ENCODE data around the gene ARHGAP23. TPM values are rescaled to one million over a fixed set of nuclear protein-coding genes. Genes with fewer than 3 reads are reported as not detected.

ARHGAP23 gene
- polyA plus RNA-seq, 1 donor from 2014 or later = 1.6 TPM

GRCh38 chr17:38425031-38425430 lies 3.2 kb upstream of the ARHGAP23 start:
- H3K9me2 ChIP-seq (ENCODE audit: insufficient read depth, low read length) = no peaks in the 10 kb centered on the region
- H3F3A ChIP-seq (ENCODE audit: insufficient read depth, low read length, poor library complexity, severe bottlenecking) = no peaks in the 10 kb centered on the region
- TF ChIP-seq TAF1 (IDR thresholded peaks at IDR 0.05; ENCODE audit: low read depth) (no peak), EZH2 (IDR thresholded peaks at IDR 0.05; ENCODE audit: borderline replicate concordance, insufficient read depth, low read length, poor library complexity, severe bottlenecking) (no peak), CTCF (IDR thresholded peaks at IDR 0.05; ENCODE audit: poor library complexity, severe bottlenecking) (no peak), MXI1 (conservative IDR thresholded peaks at IDR 0.05; ENCODE audit: poor library complexity, severe bottlenecking) (no peak), POLR2AphosphoS5 (IDR thresholded peaks at IDR 0.05) (no peak), EP300 (conservative IDR thresholded peaks at IDR 0.05; ENCODE audit: poor library complexity, severe bottlenecking) (no peak), RAD21 (conservative IDR thresholded peaks at IDR 0.05) (no peak), REST (IDR thresholded peaks at IDR 0.05; ENCODE audit: borderline replicate concordance) (no peak), SMC3 (conservative IDR thresholded peaks at IDR 0.05; ENCODE audit: poor library complexity) (no peak)
- no peak overlapping the region for H2AFZ ChIP-seq (ENCODE audit: low read depth, low read length)
- H3K36me3 ChIP-seq (ENCODE audit: insufficient read depth, low read length) = no peaks in the 10 kb centered on the region
- H3K4me3 ChIP-seq (ENCODE audit: low read length) = no peak overlapping the region
- H3K27me3 ChIP-seq (ENCODE audit: insufficient read depth, low read depth, low read length) = peaks cover 10% of the 10 kb centered on the region
- no peak overlapping the region for H3K9ac ChIP-seq (ENCODE audit: low read length)
- no peak overlapping the region for H3K4me2 ChIP-seq (ENCODE audit: low read length)
- no peak overlapping the region for H3K27ac ChIP-seq (ENCODE audit: low read length)
- no peaks in the 10 kb centered on the region for H4K20me1 ChIP-seq (ENCODE audit: insufficient read depth)
- H3K9me3 ChIP-seq (ENCODE audit: low read length) = no peaks in the 10 kb centered on the region
- no peaks in the 10 kb centered on the region for H3K79me2 ChIP-seq (replicated peaks; ENCODE audit: insufficient read depth, low read length)

GRCh38 chr17:38425744-38426143 lies 2.5 kb upstream of the ARHGAP23 start:
- no peak overlapping the region for H2AFZ ChIP-seq (ENCODE audit: low read depth, low read length)
- no peaks in the 10 kb centered on the region for H3K9me2 ChIP-seq (ENCODE audit: insufficient read depth, low read length)
- H3K79me2 ChIP-seq (replicated peaks; ENCODE audit: insufficient read depth, low read length) = no peaks in the 10 kb centered on the region
- H4K20me1 ChIP-seq (ENCODE audit: insufficient read depth) = no peaks in the 10 kb centered on the region
- H3K27me3 ChIP-seq (ENCODE audit: insufficient read depth, low read depth, low read length) = peaks cover 10% of the 10 kb centered on the region
- H3K9me3 ChIP-seq (ENCODE audit: low read length) = no peaks in the 10 kb centered on the region
- H3K27ac ChIP-seq (ENCODE audit: low read length) = no peak overlapping the region
- no peak overlapping the region for H3K4me3 ChIP-seq (ENCODE audit: low read length)
- no peak for TF ChIP-seq POLR2AphosphoS5 (IDR thresholded peaks at IDR 0.05)
- no peak for TF ChIP-seq REST (IDR thresholded peaks at IDR 0.05; ENCODE audit: borderline replicate concordance)
- no peak for TF ChIP-seq CTCF (IDR thresholded peaks at IDR 0.05; ENCODE audit: poor library complexity, severe bottlenecking)
- no peak for TF ChIP-seq EP300 (conservative IDR thresholded peaks at IDR 0.05; ENCODE audit: poor library complexity, severe bottlenecking)
- no peak for TF ChIP-seq RAD21 (conservative IDR thresholded peaks at IDR 0.05)
- no peak for TF ChIP-seq TAF1 (IDR thresholded peaks at IDR 0.05; ENCODE audit: low read depth)
- no peak for TF ChIP-seq MXI1 (conservative IDR thresholded peaks at IDR 0.05; ENCODE audit: poor library complexity, severe bottlenecking)
- no peak for TF ChIP-seq SMC3 (conservative IDR thresholded peaks at IDR 0.05; ENCODE audit: poor library complexity)
- TF ChIP-seq EZH2 (IDR thresholded peaks at IDR 0.05; ENCODE audit: borderline replicate concordance, insufficient read depth, low read length, poor library complexity, severe bottlenecking) = no peak
- H3K9ac ChIP-seq (ENCODE audit: low read length) = no peak overlapping the region
- no peaks in the 10 kb centered on the region for H3F3A ChIP-seq (ENCODE audit: insufficient read depth, low read length, poor library complexity, severe bottlenecking)
- no peak overlapping the region for H3K4me2 ChIP-seq (ENCODE audit: low read length)
- H3K36me3 ChIP-seq (ENCODE audit: insufficient read depth, low read length) = no peaks in the 10 kb centered on the region

All from neural cell (in vitro differentiated cells).